SJSA1 (cell line): ENCODE data around the gene ABCB4. TPM values are rescaled to one million over a fixed set of nuclear protein-coding genes. Genes with fewer than 3 reads are reported as not detected.
A peak's percentile ranks its signal among the peaks of the same experiment; 100 is the strongest.
"Not testable (repeated sequence)": the region's sequence is repeated elsewhere in the genome, so short reads cannot be mapped to it uniquely, and the experiment has no call there.

Experiments used
- DNase-seq, 2 experiments: peaks; one replicate each; pipeline ENCODE4 v3.0.0-alpha.2; 2015 to 2020; ENCODE audit warnings: low spot score in 2 of 2, low read depth in 1 of 2
- H3K27ac ChIP-seq: fragments of 250-450 bp; sonication (Bioruptor Pico); 2 replicates; pipeline ENCODE4 v1.5.1; 2020; ENCODE audit warnings: mild to moderate bottlenecking, moderate library complexity
- H3K27me3 ChIP-seq: fragments of 250-450 bp; sonication (Bioruptor Pico); replicated peaks from 2 replicates; pipeline ENCODE4 v1.5.1; 2020; ENCODE audit warnings: mild to moderate bottlenecking, moderate library complexity
- H3K36me3 ChIP-seq: fragments of 250-450 bp; sonication (Bioruptor Pico); 2 replicates; pipeline ENCODE4 v1.5.1; 2020; ENCODE audit warnings: mild to moderate bottlenecking
- H3K4me1 ChIP-seq: fragments of 250-450 bp; sonication (Bioruptor Pico); replicated peaks from 2 replicates; pipeline ENCODE4 v1.6.1; 2021; ENCODE audit warnings: mild to moderate bottlenecking
- H3K4me3 ChIP-seq: fragments of 250-450 bp; sonication (Bioruptor Pico); 2 replicates; pipeline ENCODE4 v1.5.1; 2020; ENCODE audit warnings: mild to moderate bottlenecking
- H3K9me3 ChIP-seq: fragments of 250-450 bp; sonication (Bioruptor Pico); replicated peaks from 2 replicates; pipeline ENCODE4 v1.5.1; 2020; ENCODE audit warnings: mild to moderate bottlenecking
- total RNA-seq: library from RNA; depleted of rRNA; stranded (reverse); fragments of >200 nt; shearing (Covaris generic); gene quantifications from 2 replicates; pipeline ENCODE4 v1.2.3, GENCODE V29; 2014

ABCB4 gene
- total RNA-seq, 1 experiment from 2014 or later: 16.1 TPM

DNA sequence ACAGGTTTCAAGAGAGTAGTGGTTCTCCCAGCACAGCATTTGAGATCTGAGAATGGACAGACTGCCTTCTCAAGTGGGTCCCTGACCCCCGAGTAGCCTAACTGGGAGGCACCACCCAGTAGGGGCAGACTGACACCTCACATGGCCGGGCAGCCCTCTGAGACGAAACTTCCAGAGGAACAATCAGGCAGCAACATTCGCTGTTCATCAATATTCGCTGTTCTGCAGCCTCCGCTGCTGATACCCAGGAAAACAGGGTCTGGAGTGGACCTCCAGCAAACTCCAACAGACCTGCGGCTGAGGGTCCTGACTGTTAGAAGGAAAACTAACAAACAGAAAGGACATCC is 10.0 kb downstream of the ABCB4 start:
- H3K27me3 ChIP-seq, H3K36me3 ChIP-seq, H3K4me1 ChIP-seq, H3K4me3 ChIP-seq, H3K27ac ChIP-seq, H3K9me3 ChIP-seq, DNase-seq: not testable (repeated sequence)

DNA sequence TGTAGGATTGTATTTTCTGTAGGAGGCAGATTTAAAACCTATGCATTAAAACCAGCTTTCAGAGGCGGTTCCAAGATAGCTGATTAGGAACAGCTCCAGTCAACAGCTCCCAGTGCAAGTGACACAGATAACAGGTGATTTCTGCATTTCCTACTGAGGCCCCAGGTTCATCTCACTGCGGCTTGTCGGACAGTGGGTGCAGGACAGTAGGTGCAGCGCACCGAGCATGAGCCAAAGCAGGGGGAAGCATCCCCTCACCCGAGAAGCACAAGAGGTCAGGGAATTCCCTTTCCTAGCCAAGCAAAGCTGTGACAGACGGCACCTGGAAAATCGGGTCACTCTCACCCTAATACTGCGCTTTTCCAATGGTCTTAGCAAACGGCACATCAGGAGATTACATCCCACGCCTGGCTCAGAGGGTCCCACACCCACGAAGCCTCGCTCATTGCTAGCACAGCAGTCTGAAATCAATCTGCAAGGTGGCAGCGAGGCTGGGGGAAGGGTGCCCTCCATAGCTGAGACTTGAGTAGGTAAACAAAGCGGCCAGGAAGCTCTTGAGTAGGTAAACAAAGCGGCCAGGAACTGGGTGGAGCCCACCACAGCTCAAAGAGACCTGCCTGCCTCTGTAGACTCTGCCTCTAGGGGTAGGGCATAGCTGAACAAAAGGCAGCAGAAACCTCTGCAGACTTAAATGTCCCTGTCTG is 10.5 kb downstream of the ABCB4 start:
- not testable (repeated sequence) for DNase-seq, H3K4me3 ChIP-seq, H3K27me3 ChIP-seq, H3K27ac ChIP-seq, H3K9me3 ChIP-seq, H3K4me1 ChIP-seq, H3K36me3 ChIP-seq

DNA sequence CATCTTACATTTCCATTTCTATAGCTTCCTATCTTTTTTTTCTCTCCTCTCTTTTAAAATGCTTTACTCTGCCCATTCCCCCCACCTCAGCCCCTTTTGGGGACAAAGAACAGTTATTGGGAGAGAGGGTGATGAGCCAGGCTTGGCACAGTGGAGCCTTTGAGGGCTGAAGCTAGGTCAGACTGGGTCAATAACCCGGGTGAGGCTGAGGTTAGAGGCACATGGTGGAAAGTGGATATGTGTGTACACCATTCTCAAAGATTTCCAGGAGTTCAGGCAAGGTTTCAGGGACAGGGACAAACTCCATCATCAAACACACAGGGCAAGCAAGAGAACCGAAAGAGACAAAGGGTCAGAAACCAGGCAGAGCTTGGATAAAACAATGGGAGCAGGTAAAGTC is 11.5 kb downstream of the ABCB4 start:
- DNase-seq: no peak
- no peaks in the 10 kb centered on the region for H3K9me3 ChIP-seq
- peaks cover 8% of the 10 kb centered on the region; the same call in 1 of the 2 replicates for H3K4me1 ChIP-seq
- no peak overlapping the region for H3K27ac ChIP-seq
- H3K27me3 ChIP-seq: no peaks in the 10 kb centered on the region
- H3K36me3 ChIP-seq: 0 out of 2 replicates have a peak, but pooled peaks cover 7% of the 10 kb centered on the region
- no peak overlapping the region for H3K4me3 ChIP-seq

DNA sequence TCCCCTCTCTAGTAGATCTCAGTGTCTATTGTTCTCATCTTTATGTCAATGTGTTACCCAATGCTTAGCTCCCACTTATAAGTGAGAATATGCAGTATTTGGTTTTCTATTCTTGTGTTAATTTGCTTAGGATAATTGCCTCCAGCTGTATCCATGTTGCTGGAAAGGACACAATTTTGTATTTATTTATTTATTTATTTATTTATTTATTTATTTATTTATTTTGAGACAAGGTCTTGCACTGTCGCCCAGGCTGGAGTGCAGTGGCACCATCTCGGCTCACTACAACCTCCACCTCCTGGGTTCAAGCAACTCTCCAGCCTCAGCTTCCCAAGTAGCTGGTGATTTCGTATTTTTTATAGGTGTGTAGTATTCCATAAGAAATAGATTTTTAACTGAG is 15.0 kb downstream of the ABCB4 start:
- not testable (repeated sequence) for H3K36me3 ChIP-seq, H3K4me3 ChIP-seq, H3K9me3 ChIP-seq, H3K27ac ChIP-seq, H3K27me3 ChIP-seq, DNase-seq
- peaks cover 26% of the 10 kb centered on the region for H3K4me1 ChIP-seq

DNA sequence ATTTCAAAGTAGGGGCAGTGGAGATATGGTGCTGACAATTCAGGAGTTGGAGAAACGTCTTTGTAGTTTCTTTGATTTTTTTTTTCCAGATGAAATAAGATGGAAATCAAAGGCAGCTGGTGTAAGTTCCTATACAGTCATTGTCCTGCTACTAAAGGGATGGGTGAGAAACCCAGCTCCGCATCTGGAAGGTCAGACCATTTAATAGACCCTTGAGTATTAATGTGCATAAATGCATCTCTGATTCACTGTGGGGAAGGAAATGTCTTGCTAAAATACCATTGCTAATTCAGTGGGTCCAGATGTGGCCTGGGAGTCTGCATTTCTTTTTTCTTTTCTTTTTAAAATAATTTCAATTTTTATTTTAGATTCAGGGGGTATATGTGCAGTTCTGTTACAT is 15.5 kb downstream of the ABCB4 start:
- Histone ChIP-seq H3K9me3 (no peaks in the 10 kb centered on the region), H3K4me1 (peaks cover 21% of the 10 kb centered on the region), H3K4me3 (no peak overlapping the region), H3K27ac (no peak overlapping the region), H3K27me3 (no peaks in the 10 kb centered on the region), H3K36me3 (peaks cover 7% of the 10 kb centered on the region; the same call in 1 of the 2 replicates)
- DNase-seq: no peak

DNA sequence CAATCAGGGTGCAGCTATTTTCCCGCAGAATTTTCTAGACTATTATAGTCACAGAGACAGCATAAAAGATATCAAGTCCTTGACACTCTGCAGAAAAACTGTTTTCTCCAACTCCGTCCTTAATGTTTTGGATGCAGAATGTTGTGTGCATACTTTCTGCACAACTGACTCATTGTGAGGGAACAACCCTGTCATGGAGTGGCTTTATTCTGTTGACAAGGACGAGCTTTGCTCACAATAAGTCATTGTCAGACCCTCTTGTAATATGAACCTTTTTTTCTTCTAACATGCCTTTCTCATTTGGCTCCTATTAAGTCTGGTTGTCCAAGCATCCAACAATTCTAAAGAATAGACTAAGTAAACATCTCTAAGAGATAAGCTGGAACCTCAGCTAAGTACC is 17.3 kb downstream of the ABCB4 start:
- H3K27ac ChIP-seq: peak overlapping the region; percentile 13; the same call in 1 of the 2 replicates
- H3K27me3 ChIP-seq: no peaks in the 10 kb centered on the region
- DNase-seq: peak in 1 of 2 experiments; percentile 73
- H3K9me3 ChIP-seq: no peaks in the 10 kb centered on the region
- H3K4me1 ChIP-seq: peaks cover 20% of the 10 kb centered on the region
- no peak overlapping the region for H3K4me3 ChIP-seq
- peaks cover 7% of the 10 kb centered on the region; the same call in 1 of the 2 replicates for H3K36me3 ChIP-seq

DNA sequence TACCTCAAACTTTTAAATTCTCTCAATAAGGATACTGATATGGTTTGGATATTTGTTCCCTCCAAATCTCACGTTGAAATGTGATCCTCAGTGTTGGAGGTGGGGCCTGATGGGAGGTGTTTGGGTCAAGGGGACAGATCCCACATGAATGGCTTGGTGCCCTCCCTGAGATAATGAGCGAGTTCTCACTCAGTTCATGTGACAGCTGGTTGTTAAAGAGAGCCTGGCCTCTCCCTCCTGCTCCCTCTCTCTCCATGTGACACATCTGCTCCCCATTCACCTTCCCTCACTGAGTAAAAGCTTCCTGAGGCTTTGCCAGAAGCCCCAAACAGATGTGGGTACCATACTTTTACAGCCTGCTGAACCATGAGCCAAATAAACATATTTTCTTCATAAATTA is 19.2 kb downstream of the ABCB4 start:
- Histone ChIP-seq H3K9me3 (no peaks in the 10 kb centered on the region), H3K4me1 (peaks cover 20% of the 10 kb centered on the region), H3K4me3 (no peak overlapping the region), H3K36me3 (peaks cover 9% of the 10 kb centered on the region; the same call in 1 of the 2 replicates), H3K27ac (no peak overlapping the region), H3K27me3 (no peaks in the 10 kb centered on the region)
- no peak for DNase-seq

DNA sequence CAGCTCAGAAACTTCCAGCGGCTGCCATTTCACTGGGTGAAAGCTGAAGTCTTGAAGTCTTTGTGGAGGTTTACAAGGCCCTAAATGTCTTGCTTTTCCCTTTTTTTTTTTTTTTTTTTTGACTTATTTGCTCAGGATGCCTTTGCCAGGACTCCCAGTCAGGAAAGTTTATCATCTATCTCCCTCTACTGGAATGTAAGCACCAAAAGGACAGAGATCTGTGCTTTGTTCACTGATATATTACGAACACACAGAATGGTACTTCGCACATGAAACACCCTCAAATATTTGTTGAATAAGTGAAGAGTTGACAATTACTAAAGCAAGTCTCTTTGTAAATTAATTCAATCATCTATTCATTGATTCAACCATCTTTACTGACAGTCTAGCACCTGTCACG is 23.2 kb downstream of the ABCB4 start:
- Histone ChIP-seq H3K27ac (no peak overlapping the region), H3K27me3 (no peaks in the 10 kb centered on the region), H3K4me3 (no peak overlapping the region), H3K36me3 (peaks cover 8% of the 10 kb centered on the region; the same call in 1 of the 2 replicates), H3K9me3 (no peaks in the 10 kb centered on the region), H3K4me1 (peaks cover 7% of the 10 kb centered on the region)
- DNase-seq: no peak

DNA sequence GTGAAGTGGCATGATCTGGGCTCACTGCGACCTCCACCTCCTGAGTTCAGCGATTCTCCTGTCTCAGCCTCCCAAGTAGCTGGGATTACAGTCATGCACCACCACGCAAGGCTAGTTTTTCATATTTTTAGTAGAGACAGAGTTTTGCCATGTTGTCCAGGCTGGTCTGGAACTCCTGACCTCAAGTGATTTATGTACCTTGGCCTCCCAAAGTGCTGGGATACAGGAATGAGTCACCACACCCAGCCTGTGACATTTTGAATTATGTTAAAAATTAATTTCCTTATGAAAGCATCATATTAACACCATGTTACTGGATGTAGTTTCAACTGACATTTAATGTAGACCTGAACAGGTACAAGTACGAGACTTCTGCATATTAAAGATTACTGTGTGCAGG is 24.3 kb downstream of the ABCB4 start:
- no peak overlapping the region for H3K27ac ChIP-seq
- H3K4me1 ChIP-seq: peaks cover 4% of the 10 kb centered on the region

DNA sequence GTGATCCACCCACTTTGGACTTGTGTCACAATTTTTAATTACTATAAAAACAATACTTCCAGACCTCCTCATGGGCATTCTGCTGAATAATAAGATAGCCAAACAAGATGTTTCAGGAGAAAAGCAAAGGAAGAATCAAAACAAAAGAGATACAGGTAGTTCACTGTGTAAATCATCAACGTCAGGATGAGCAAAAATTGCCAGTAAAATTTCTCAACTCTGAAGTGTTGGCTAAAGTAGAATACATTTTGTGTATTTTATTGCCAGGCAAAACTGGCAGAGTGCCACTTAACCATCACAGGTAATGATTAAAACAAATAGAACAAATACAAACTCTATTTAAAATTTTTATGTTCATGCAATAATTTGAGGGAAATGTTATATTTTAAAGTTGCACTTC is 24.8 kb downstream of the ABCB4 start:
- H3K4me1 ChIP-seq: peaks cover 4% of the 10 kb centered on the region
- no peaks in the 10 kb centered on the region for H3K27me3 ChIP-seq
- no peak overlapping the region for H3K27ac ChIP-seq
- H3K9me3 ChIP-seq: no peaks in the 10 kb centered on the region
- no peak for DNase-seq
- peaks cover 8% of the 10 kb centered on the region; the same call in 1 of the 2 replicates for H3K36me3 ChIP-seq
- no peak overlapping the region for H3K4me3 ChIP-seq

More for the DNA sequence above, 24.3 kb downstream of the ABCB4 start:
- no peaks in the 10 kb centered on the region for H3K27me3 ChIP-seq
- no peak for DNase-seq
- no peaks in the 10 kb centered on the region for H3K9me3 ChIP-seq
- peaks cover 8% of the 10 kb centered on the region; the same call in 1 of the 2 replicates for H3K36me3 ChIP-seq
- no peak overlapping the region for H3K4me3 ChIP-seq

DNA sequence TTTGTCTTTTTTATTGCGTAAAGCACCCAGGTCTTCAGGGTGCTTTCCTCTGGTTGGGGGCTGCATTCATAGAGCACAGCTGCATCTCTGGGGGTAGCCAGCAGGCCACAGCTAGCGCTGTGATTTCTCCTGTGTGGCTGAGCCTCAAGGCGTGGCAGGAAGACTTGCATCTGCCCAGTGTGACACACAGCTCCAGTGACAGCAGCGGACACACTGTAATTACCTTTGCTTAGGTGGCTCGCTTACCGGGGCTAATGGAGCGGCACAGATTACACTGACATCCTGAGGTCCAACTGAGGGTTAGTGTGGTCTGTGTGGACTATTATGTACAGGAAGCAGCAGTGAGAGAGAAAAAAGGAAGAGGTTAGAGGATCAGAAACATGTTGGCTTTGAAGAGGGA is 27.1 kb downstream of the ABCB4 start:
- Histone ChIP-seq H3K27me3 (no peaks in the 10 kb centered on the region), H3K9me3 (no peaks in the 10 kb centered on the region), H3K4me1 (peaks cover 4% of the 10 kb centered on the region), H3K27ac (no peak overlapping the region), H3K36me3 (peaks cover 8% of the 10 kb centered on the region; the same call in 1 of the 2 replicates), H3K4me3 (no peak overlapping the region)
- no peak for DNase-seq

DNA sequence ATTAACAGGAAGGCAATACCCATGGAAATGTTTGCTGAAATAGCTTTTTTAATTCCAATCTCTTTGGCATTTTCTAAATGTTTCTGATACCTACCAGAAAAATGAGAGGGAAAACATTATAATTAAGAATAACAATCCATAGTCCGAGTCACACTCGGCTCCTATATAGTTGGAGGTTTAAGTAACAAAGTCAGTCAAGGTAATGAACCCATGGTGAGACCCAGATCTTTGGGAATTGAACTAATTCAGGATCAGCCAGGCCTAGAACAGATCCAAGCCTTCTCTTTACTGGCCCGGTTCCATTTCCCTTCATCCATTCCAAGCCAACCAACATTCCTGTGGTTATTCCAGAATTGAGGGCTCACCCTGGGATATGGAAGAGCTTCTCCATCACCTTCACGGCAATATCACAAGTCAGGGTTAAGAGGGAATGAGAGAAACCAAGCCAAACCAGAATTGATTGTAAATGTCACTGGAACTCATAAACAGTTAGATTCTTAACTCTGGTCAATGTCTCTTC is 28.3 kb downstream of the ABCB4 start:
- no peak for DNase-seq
- Histone ChIP-seq H3K9me3 (no peaks in the 10 kb centered on the region), H3K27ac (no peak overlapping the region), H3K4me3 (no peak overlapping the region), H3K4me1 (peaks cover 4% of the 10 kb centered on the region), H3K36me3 (peaks cover 7% of the 10 kb centered on the region), H3K27me3 (no peaks in the 10 kb centered on the region)

DNA sequence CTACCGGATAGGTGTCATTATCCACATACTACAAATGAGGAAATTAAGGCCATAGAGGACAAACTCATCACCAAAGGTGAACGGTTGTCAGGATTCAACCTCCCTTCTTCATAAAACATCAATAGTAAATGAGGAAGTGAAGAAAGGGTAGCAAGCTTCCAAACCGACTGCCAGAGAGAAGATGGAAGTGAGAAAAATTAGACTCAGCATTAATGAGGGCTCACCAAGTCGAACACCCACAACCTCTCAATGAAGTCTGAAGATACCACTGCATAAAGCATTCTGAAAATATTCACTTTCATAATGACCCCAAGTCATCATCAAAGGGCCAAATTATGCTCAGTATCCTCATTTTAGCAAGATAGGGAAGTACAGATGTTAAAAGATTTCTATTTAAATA is 29.6 kb downstream of the ABCB4 start:
- Histone ChIP-seq H3K9me3 (no peaks in the 10 kb centered on the region), H3K27me3 (no peaks in the 10 kb centered on the region)

DNA sequence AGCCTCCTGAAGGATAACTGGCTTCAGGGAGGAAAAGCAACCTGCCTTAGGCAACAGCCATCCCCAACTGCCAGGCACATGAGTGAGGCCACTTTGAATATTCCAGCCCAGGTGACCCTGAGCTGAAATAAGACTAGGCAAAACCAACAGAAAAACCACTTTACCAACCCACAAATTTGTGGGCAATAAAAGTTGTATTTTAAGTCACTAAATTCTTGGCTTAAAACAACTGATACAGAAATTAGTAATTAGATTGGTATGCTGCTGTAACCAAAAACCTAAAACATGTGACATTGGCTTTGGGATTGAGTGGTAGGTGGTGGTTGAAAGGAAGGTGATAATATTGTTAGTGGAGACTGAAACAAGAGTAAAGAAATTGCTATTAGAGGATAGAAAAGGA is 39.9 kb downstream of the ABCB4 start:
- Histone ChIP-seq H3K9me3 (no peaks in the 10 kb centered on the region), H3K4me1 (no peaks in the 10 kb centered on the region; the same call in 1 of the 2 replicates)
- DNase-seq: no peak

More for the DNA sequence above, 29.6 kb downstream of the ABCB4 start:
- peaks cover 4% of the 10 kb centered on the region for H3K4me1 ChIP-seq
- DNase-seq: no peak
- H3K4me3 ChIP-seq: no peak overlapping the region
- H3K36me3 ChIP-seq: peaks cover 7% of the 10 kb centered on the region
- H3K27ac ChIP-seq: no peak overlapping the region

More for the DNA sequence above, 39.9 kb downstream of the ABCB4 start:
- peaks cover 47% of the 10 kb centered on the region for H3K36me3 ChIP-seq
- H3K27ac ChIP-seq: no peak overlapping the region
- no peak overlapping the region for H3K4me3 ChIP-seq
- no peaks in the 10 kb centered on the region for H3K27me3 ChIP-seq
